RWPE1 (cell line): Measurements from ENCODE around the gene ASCL1.

Source experiments
- CTCF ChIA-PET: fragments of 350-600 bp; sonication (Branson Sonifier 250); formaldehyde crosslinking; extraction: SDS; loops from one replicate; lab custom pipeline; 2021; lab: Yijun Ruan, JAX
- POLR2A ChIA-PET: fragments of 400-600 bp; formaldehyde crosslinking; extraction: SDS; loops from one replicate; lab custom pipeline; 2020; ENCODE audit warnings: antibody characterized with exemption; ENCODE audit not compliant: low non-redundant PET; lab: Yijun Ruan, JAX
- DNase-seq: peaks from one replicate; pipeline ENCODE4 v3.0.0; 2012; ENCODE audit warnings: low spot score
- H3K27ac ChIP-seq: fragments of 450-650 bp; 2 replicates; pipeline ENCODE4 v1.5.1; 2017
- TF ChIP-seq, protein P1 (sequence below): fragments of 450-650 bp; conservative IDR thresholded peaks from 2 replicates; pipeline ENCODE4 v1.5.1; 2017; ENCODE audit warnings: low read depth, mild to moderate bottlenecking

Gene ASCL1

DNA sequence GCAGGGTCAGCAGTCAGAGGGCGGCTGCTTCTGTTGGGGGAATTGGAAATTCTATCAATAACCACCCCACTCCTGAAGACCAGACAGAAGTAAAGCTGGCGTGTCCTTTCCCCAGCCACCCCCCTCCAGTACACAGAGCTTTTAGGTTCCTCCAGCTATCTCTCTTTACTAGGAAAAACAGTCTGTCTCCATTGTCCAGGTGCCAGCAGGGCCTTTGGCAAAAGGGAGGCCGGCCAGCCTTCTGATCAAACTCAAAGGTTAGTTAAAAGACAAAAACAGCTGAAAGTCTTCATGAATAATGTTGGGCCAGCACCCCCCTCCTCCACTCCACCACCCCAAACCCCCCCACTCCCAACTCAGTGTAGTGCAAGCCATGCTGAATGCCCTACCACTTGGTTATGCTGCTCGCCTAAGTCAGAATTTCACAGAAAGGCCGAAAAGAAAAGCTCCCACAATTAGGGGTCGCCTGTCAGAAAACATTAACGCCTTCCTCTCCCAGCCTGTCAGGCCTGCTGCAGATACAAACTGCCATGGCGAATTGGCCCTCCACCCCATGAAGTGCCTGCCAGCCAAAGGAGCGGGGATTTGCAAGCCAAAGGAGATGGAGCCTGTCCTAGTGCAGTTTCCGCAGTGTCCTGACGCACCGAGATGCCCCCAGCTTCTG, 8.9 kb downstream of the ASCL1 start:
- H3K27ac ChIP-seq, result no peak overlapping the region
- no peak for DNase-seq
- POLR2A ChIA-PET, result no interaction called here
- TF ChIP-seq, protein P1, sequence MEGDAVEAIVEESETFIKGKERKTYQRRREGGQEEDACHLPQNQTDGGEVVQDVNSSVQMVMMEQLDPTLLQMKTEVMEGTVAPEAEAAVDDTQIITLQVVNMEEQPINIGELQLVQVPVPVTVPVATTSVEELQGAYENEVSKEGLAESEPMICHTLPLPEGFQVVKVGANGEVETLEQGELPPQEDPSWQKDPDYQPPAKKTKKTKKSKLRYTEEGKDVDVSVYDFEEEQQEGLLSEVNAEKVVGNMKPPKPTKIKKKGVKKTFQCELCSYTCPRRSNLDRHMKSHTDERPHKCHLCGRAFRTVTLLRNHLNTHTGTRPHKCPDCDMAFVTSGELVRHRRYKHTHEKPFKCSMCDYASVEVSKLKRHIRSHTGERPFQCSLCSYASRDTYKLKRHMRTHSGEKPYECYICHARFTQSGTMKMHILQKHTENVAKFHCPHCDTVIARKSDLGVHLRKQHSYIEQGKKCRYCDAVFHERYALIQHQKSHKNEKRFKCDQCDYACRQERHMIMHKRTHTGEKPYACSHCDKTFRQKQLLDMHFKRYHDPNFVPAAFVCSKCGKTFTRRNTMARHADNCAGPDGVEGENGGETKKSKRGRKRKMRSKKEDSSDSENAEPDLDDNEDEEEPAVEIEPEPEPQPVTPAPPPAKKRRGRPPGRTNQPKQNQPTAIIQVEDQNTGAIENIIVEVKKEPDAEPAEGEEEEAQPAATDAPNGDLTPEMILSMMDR, result no peak
- CTCF ChIA-PET, result no interaction called here

DNA sequence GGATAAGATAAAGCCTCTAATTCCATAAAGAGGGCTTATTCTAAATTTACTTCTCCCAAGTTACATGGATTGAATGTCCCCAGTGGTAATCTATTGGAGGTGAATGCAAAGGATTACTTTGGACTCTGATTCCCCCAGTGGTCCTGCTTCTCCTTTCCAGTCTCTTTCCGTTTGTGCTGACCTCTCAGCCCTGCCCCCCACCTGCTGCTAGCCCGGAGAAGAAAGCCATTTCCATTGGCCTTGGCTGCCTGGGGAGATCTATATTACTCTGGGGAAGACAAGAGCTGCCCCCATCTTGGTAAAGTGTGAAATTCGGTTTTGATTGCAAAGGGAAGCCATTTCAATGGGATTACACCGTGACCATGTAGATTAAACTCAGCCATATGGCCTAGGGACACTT, 13.3 kb downstream of the ASCL1 start:
- no peak for DNase-seq
- no peak overlapping the region for H3K27ac ChIP-seq
- CTCF ChIA-PET, result interaction anchor here (1.2 kb wide), 1 partner anchor 17 kb away, joined by 3 read pairs; no protein-coding TSS in a partner anchor
- POLR2A ChIA-PET, result no interaction called here
- TF ChIP-seq, protein P1, result no peak

DNA sequence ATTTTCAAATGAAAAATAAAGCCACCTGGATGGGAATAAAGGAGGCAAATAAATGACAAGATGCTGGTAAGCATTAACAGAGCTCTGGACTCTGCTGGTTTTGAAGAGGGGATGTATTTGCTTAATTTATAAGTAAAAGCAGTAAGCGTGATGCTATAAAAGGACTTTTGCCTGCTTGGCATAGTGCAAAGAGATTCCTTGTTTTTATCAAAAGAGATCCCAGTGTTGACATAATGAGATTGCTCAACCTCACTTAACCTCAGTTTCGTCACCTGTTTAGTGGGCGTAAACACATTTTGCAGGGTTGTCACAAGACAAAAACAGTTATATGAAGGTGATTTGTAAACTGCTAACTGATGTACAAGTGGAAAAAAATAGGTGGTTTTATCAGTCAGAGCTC, 13.8 kb downstream of the ASCL1 start:
- ChIA-PET POLR2A (no interaction called here), CTCF (interaction anchor here (1.2 kb wide), 1 partner anchor 17 kb away, joined by 3 read pairs; no protein-coding TSS in a partner anchor)
- TF ChIP-seq, protein P1, result no peak
- H3K27ac ChIP-seq, result no peak overlapping the region
- DNase-seq, result no peak

DNA sequence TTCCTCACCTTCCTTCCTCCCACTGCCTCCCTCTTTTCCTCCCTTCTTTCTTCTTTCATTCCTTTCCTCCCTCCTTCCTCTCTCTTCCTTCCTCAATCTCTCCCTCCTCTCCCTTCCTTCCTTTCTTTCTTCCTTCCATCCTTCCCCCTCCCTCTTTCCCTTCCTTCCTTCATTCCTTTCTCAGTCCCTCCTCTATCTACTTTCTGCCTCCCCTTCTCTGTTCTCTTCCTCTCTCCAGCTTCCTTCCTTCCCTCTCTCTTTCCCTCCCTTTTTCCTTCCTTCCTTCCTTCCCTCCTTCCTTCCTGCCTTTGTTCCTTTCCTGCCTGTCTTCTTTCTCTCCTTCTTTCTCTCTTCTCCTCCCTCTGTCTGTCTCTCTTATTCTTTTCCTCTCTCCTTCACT, 16.1 kb downstream of the ASCL1 start:
- no peak overlapping the region for H3K27ac ChIP-seq
- TF ChIP-seq, protein P1, result no peak
- POLR2A ChIA-PET, result no interaction called here
- CTCF ChIA-PET, result interaction anchor here (1.0 kb wide), 1 partner anchor 50 kb away, joined by 4 read pairs; no protein-coding TSS in a partner anchor
- DNase-seq, result no peak

DNA sequence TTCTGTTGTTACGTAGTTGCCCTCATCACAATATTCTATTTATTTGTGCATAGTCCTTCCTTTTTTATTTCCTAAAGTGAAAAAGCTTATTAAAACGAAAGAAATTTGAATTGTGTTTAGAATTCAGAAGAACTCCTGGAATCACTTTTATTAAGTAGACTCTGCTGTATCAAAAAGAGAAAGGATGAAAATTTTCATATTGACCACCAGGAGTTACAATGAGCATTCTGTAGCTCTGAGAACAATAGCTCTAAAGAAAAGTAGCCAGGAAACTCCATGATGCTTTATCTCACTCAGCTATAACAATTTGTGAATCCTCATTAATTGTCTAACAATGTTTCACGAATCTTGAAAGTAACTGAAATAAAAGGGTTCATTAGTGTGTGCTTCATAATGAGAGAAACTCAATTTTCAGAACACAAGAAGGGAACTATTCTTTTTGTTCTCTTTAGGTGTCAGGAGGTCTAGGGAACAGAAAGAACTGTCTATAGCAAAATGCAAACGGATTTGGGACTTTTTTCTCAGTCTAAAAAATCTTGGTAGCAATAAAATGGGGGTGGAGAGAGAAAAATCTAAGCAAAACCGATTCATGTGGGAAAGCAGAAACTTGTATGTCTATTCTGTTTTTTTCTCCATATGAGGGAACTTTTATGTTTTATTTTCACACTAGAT, 19.3 kb downstream of the ASCL1 start:
- ChIA-PET CTCF (interaction anchor here (0.6 to 0.7 kb wide), 2 partner anchors 28 to 556 kb away, joined by 3 to 4 read pairs; no protein-coding TSS in a partner anchor), POLR2A (no interaction called here)
- no peak overlapping the region for H3K27ac ChIP-seq
- TF ChIP-seq, protein P1, result no peak
- DNase-seq, result no peak

DNA sequence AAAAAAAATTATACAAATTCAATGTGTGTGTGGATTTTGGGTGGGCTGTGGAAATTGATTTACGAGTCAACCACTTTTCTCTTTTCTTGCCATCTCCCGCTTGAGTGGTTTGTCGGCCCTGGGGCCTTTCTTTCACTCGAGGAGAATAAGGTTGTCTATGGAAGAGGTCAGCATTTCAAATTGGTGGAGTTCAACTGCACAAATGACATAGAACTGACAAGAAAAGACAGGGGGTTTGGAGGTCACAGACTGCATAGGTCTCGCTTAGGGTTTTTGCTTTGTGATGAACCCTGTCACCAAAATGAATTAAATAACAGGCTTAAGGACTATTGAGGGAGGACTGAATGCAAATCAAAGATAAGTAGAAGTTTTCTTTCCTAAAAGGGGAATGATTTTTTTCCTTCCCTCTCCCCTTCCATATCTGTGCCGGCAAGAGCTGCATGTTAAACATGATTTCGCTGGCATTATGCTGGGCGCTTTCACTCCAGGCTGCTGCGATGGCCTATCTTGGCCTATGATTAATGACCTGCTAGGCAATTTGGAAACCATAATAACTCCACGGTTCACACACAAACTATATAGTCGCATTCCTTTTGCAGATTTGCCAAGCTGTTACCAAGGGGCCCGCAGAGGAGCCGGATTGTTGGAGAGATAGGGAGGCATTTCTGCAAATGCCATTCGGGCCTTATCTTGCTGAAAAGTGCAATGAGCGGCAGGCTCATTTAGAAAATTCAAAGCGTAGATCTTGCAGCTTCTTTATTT, 20.7 kb downstream of the ASCL1 start:
- POLR2A ChIA-PET, result no interaction called here
- DNase-seq, result no peak
- H3K27ac ChIP-seq, result no peak overlapping the region
- TF ChIP-seq, protein P1, result no peak
- CTCF ChIA-PET, result interaction anchor here (0.6 to 0.9 kb wide), 2 partner anchors 29 to 104 kb away, joined by 3 read pairs; no protein-coding TSS in a partner anchor
